ENCODE results near the gene NLGN1. TPM values are rescaled to one million over a fixed set of nuclear protein-coding genes. Genes with fewer than 3 reads are reported as not detected.

The NLGN1 gene
- total RNA-seq, 1 experiment from 2014 or later, result not detected

DNA sequence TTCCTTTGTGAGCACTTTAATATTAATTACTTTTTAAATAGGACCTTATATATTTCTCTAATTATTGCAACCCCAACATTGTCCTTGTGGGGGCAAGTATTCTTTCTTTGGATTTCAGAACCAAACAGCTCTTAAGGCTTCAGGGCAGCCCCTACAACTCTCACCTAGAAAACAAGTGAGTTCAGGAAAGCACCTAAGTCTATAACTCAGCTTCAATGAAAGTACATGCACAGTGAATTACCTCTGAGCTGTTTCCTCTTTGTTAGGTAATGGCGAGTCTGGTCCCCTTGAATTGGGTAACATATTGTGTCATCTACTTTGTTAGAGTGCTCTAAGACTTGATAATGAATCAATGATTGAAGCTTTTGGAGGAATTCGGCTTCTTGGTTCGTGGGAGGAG lies 545.7 kb downstream of the NLGN1 start:
- Mint-ChIP-seq H3K4me1 (ENCODE audit: insufficient read depth, unreplicated experiment) (no peaks in the 10 kb centered on the region), H3K27ac (ENCODE audit: low read depth, unreplicated experiment) (no peak overlapping the region), H3K9me3 (ENCODE audit: unreplicated experiment) (no peaks in the 10 kb centered on the region), H3K27me3 (ENCODE audit: insufficient read depth, unreplicated experiment) (peaks cover 24% of the 10 kb centered on the region), H3K36me3 (ENCODE audit: insufficient read depth, unreplicated experiment) (no peaks in the 10 kb centered on the region), H3K4me3 (ENCODE audit: unreplicated experiment) (no peak overlapping the region)
- DNase-seq (ENCODE audit: unreplicated experiment), result no peak
- TF ChIP-seq, protein P1, sequence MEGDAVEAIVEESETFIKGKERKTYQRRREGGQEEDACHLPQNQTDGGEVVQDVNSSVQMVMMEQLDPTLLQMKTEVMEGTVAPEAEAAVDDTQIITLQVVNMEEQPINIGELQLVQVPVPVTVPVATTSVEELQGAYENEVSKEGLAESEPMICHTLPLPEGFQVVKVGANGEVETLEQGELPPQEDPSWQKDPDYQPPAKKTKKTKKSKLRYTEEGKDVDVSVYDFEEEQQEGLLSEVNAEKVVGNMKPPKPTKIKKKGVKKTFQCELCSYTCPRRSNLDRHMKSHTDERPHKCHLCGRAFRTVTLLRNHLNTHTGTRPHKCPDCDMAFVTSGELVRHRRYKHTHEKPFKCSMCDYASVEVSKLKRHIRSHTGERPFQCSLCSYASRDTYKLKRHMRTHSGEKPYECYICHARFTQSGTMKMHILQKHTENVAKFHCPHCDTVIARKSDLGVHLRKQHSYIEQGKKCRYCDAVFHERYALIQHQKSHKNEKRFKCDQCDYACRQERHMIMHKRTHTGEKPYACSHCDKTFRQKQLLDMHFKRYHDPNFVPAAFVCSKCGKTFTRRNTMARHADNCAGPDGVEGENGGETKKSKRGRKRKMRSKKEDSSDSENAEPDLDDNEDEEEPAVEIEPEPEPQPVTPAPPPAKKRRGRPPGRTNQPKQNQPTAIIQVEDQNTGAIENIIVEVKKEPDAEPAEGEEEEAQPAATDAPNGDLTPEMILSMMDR (IDR thresholded peaks at IDR 0.05; ENCODE audit: unreplicated experiment), result no peak
- ChIA-PET POLR2A (interaction anchor here (0.9 kb wide), 1 partner anchor 15 kb away, joined by 3 read pairs; no protein-coding TSS in a partner anchor), CTCF (interaction anchor here (0.7 to 1.1 kb wide), 2 partner anchors 11 to 345 kb away, joined by 3 read pairs; no protein-coding TSS in a partner anchor)
- no TSS peak for BruUV-seq (replicated peaks)
- intact Hi-C loops (cut with micrococcal nuclease), result no loop called here

DNA sequence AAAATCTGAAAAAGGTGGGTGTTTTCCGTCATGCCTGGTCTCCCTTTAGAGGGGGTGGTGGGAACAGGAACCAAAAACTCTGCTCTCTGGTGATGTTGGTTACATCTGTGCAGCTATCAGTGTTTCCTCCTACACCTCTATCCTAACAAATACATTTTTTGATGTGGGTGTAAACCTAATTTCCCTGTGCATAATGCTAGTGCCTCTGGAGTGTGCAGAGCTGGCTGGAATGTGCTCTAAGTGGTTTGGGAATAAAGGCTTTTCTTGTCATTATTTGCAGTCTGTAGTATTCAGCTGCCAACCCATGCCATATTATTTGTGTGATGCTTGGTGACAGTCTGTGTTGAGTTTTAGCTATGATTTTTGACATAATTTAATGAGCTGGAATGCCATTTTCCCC lies 547.6 kb downstream of the NLGN1 start:
- TF ChIP-seq, protein P1 (IDR thresholded peaks at IDR 0.05; ENCODE audit: unreplicated experiment), result no peak
- CTCF ChIA-PET, result no interaction called here
- no peaks in the 10 kb centered on the region for H3K4me1 Mint-ChIP-seq (ENCODE audit: insufficient read depth, unreplicated experiment)
- POLR2A ChIA-PET, result no interaction called here
- no peaks in the 10 kb centered on the region for H3K9me3 Mint-ChIP-seq (ENCODE audit: unreplicated experiment)
- H3K27me3 Mint-ChIP-seq (ENCODE audit: insufficient read depth, unreplicated experiment), result peaks cover 26% of the 10 kb centered on the region
- DNase-seq (ENCODE audit: unreplicated experiment), result no peak
- no peaks in the 10 kb centered on the region for H3K36me3 Mint-ChIP-seq (ENCODE audit: insufficient read depth, unreplicated experiment)
- intact Hi-C loops (cut with micrococcal nuclease), result no loop called here
- no peak overlapping the region for H3K4me3 Mint-ChIP-seq (ENCODE audit: unreplicated experiment)
- H3K27ac Mint-ChIP-seq (ENCODE audit: low read depth, unreplicated experiment), result no peak overlapping the region
- BruUV-seq (replicated peaks), result no TSS peak

DNA sequence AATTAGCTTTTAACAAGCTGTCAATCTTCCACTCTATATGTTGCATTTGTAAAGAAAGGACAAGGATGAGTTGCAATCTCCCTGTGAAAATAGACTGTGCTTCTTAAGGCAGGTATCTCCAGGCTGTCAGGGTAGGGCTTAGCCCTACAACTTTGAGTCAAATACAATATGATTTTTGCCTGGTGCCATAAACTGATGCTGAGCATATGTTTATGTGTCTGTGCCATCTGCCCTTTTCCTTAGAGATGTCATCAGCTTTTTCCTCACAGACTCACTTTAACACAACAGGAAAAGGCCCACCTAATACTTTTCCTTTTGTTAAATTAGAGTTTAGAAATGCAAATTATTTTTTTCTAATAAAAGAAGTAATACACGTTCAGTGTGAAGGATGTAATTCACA lies 548.3 kb downstream of the NLGN1 start:
- H3K36me3 Mint-ChIP-seq (ENCODE audit: insufficient read depth, unreplicated experiment), result no peaks in the 10 kb centered on the region
- peaks cover 26% of the 10 kb centered on the region for H3K27me3 Mint-ChIP-seq (ENCODE audit: insufficient read depth, unreplicated experiment)
- DNase-seq (ENCODE audit: unreplicated experiment), result no peak
- intact Hi-C loops (cut with micrococcal nuclease), result no loop called here
- no peak overlapping the region for H3K27ac Mint-ChIP-seq (ENCODE audit: low read depth, unreplicated experiment)
- no peaks in the 10 kb centered on the region for H3K9me3 Mint-ChIP-seq (ENCODE audit: unreplicated experiment)
- TF ChIP-seq, protein P1 (IDR thresholded peaks at IDR 0.05; ENCODE audit: unreplicated experiment), result no peak
- POLR2A ChIA-PET, result no interaction called here
- no TSS peak for BruUV-seq (replicated peaks)
- no peak overlapping the region for H3K4me3 Mint-ChIP-seq (ENCODE audit: unreplicated experiment)
- no peaks in the 10 kb centered on the region for H3K4me1 Mint-ChIP-seq (ENCODE audit: insufficient read depth, unreplicated experiment)
- CTCF ChIA-PET, result no interaction called here

DNA sequence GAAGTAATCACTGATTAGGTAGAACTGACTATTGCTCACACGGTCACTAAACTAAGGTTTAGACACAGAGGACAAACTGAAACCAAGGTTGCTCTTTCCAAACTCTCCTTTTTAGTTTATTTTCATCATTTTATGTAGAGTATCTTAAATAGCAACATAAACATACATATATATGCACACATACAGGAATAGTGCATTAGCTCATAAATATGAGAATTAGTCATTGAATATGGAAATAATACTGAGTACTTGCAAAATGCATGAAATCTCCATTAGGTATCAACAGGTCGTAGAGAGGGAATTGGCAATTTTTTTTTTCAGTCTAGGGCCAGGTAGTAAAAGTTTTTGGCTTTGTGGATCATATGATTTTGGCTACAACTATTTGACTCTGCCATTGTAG lies 557.1 kb downstream of the NLGN1 start:
- H3K4me1 Mint-ChIP-seq (ENCODE audit: insufficient read depth, unreplicated experiment), result no peaks in the 10 kb centered on the region
- H3K4me3 Mint-ChIP-seq (ENCODE audit: unreplicated experiment), result no peak overlapping the region
- BruUV-seq (replicated peaks), result no TSS peak
- POLR2A ChIA-PET, result no interaction called here
- no peaks in the 10 kb centered on the region for H3K9me3 Mint-ChIP-seq (ENCODE audit: unreplicated experiment)
- intact Hi-C loops (cut with micrococcal nuclease), result no loop called here
- no peak for DNase-seq (ENCODE audit: unreplicated experiment)
- TF ChIP-seq, protein P1 (IDR thresholded peaks at IDR 0.05; ENCODE audit: unreplicated experiment), result no peak
- no peak overlapping the region for H3K27ac Mint-ChIP-seq (ENCODE audit: low read depth, unreplicated experiment)
- CTCF ChIA-PET, result no interaction called here
- no peaks in the 10 kb centered on the region for H3K36me3 Mint-ChIP-seq (ENCODE audit: insufficient read depth, unreplicated experiment)
- peaks cover 27% of the 10 kb centered on the region for H3K27me3 Mint-ChIP-seq (ENCODE audit: insufficient read depth, unreplicated experiment)

Measured in MCF 10A (cell line).